HepG2 (cell line): ENCODE data around the gene ZNF26. TPM values are rescaled to one million over a fixed set of nuclear protein-coding genes. Genes with fewer than 3 reads are reported as not detected.

Experiments used
- AHR ChIP-seq: IDR thresholded peaks from 2 replicates; pipeline ENCODE4 v1.6.1; 2018; ENCODE audit warnings: missing genetic modification reagents, missing compliant biosample characterization
- ATF2 ChIP-seq: sonication (generic); formaldehyde crosslinking; IDR thresholded peaks from 2 replicates; pipeline ENCODE4 v1.4.0; 2020; ENCODE audit warnings: missing genetic modification reagents
- BCL3 ChIP-seq: sonication (generic); formaldehyde crosslinking; IDR thresholded peaks from 2 replicates; pipeline ENCODE4 v1.5.1; 2020; ENCODE audit warnings: mild to moderate bottlenecking, missing genetic modification reagents, moderate library complexity
- CENPBD1 ChIP-seq: sonication (generic); formaldehyde crosslinking; IDR thresholded peaks from 2 replicates; pipeline ENCODE4 v1.8.0; 2022; ENCODE audit warnings: missing genetic modification reagents, low read depth, mild to moderate bottlenecking, borderline replicate concordance
- CHCHD3 ChIP-seq: sonication (generic); formaldehyde crosslinking; IDR thresholded peaks from 2 replicates; pipeline ENCODE4 v1.8.0; 2022; ENCODE audit warnings: mild to moderate bottlenecking, missing genetic modification reagents, moderate library complexity
- ELF4 ChIP-seq: sonication (generic); formaldehyde crosslinking; IDR thresholded peaks from 2 replicates; pipeline ENCODE4 v1.5.0; 2020; ENCODE audit warnings: missing genetic modification reagents, mild to moderate bottlenecking, moderate library complexity, borderline replicate concordance
- FOXK1 ChIP-seq: sonication (generic); formaldehyde crosslinking; IDR thresholded peaks from 2 replicates; pipeline ENCODE4 v1.4.0; 2020; ENCODE audit warnings: low read depth, missing genetic modification reagents, borderline replicate concordance
- FOXM1 ChIP-seq: sonication (generic); formaldehyde crosslinking; IDR thresholded peaks from 2 replicates; pipeline ENCODE4 v1.5.0; 2020; ENCODE audit warnings: missing genetic modification reagents
- GZF1 ChIP-seq: sonication (generic); formaldehyde crosslinking; IDR thresholded peaks from 2 replicates; pipeline ENCODE4 v1.5.1; 2020; ENCODE audit warnings: mild to moderate bottlenecking, missing genetic modification reagents
- HDAC1 ChIP-seq: sonication (generic); formaldehyde crosslinking; IDR thresholded peaks from 2 replicates; pipeline ENCODE4 v1.5.1; 2020; ENCODE audit warnings: mild to moderate bottlenecking, missing genetic modification reagents
- NPAS2 ChIP-seq: sonication (generic); formaldehyde crosslinking; IDR thresholded peaks from 2 replicates; pipeline ENCODE4 v1.8.0; 2022; ENCODE audit warnings: mild to moderate bottlenecking, missing genetic modification reagents, borderline replicate concordance
- SKI ChIP-seq: fragments of 450-650 bp; IDR thresholded peaks from one replicate; pipeline ENCODE4 v1.6.1; 2018; ENCODE audit warnings: mild to moderate bottlenecking; ENCODE audit not compliant: partially characterized antibody
- STAG1 ChIP-seq: sonication (generic); formaldehyde crosslinking; IDR thresholded peaks from 2 replicates; pipeline ENCODE4 v1.4.0; 2020; ENCODE audit warnings: missing genetic modification reagents
- ZNF318 ChIP-seq: sonication (generic); formaldehyde crosslinking; IDR thresholded peaks from 2 replicates; pipeline ENCODE4 v1.4.0; 2020; ENCODE audit warnings: mild to moderate bottlenecking, missing genetic modification reagents
- ZNF460 ChIP-seq: sonication (generic); formaldehyde crosslinking; IDR thresholded peaks from 2 replicates; pipeline ENCODE4 v1.5.1; 2020; ENCODE audit warnings: missing genetic modification reagents, mild to moderate bottlenecking, borderline replicate concordance
- ZNF562 ChIP-seq: sonication (generic); formaldehyde crosslinking; IDR thresholded peaks from 2 replicates; pipeline ENCODE4 v1.8.0; 2022; ENCODE audit warnings: missing genetic modification reagents, borderline replicate concordance
- ZNF746 ChIP-seq: sonication (generic); formaldehyde crosslinking; IDR thresholded peaks from 2 replicates; pipeline ENCODE4 v1.8.0; 2022; ENCODE audit warnings: mild to moderate bottlenecking, missing genetic modification reagents
- polyA plus RNA-seq, 8 experiments: library from polyadenylated mRNA; depleted of rRNA in 3 of 8; stranded (reverse) in 7 of 8; unstranded in 1 of 8; fragments of >200 nt; fragmentation: Illumina TruSeq in 4 of 8; extraction: Trizol in 4 of 8; gene quantifications; 2 replicates each; pipeline versions ENCODE4 v1.2.1 to v1.2.3, GENCODE V29; 2011 to 2016; ENCODE audit warnings: low read depth in 4 of 8, missing spikeins in 1 of 8, mixed read lengths in 1 of 8; ENCODE audit not compliant: insufficient read depth in 1 of 8
- total RNA-seq, 5 experiments: library from RNA; depleted of rRNA; stranded (reverse); fragments of >200 nt; fragmentation: Illumina TruSeq; extraction: Trizol; gene quantifications; 2 replicates each; pipeline ENCODE4 v1.2.3, GENCODE V29; 2016; ENCODE audit warnings: low read depth in 1 of 5

Gene ZNF26
- total and polyA plus RNA-seq, 2 of the 13 experiments (the other 11 are each of a cell fraction or from before 2014, with no cell fraction given), result 3.8 to 6.5 TPM

- no peak for TF ChIP-seq SKI
- no peak; the same call in 1 of the 2 replicates for TF ChIP-seq HDAC1 (CRISPR knock-in tag)
- no peak for TF ChIP-seq ZNF562 (CRISPR knock-in tag)
- TF ChIP-seq BCL3 (CRISPR knock-in tag), result 0 out of 2 replicates have a peak, but pooled peaks have one; percentile 49
- no peak for TF ChIP-seq GZF1
- TF ChIP-seq STAG1 (CRISPR knock-in tag), result no peak
- TF ChIP-seq FOXM1 (CRISPR knock-in tag), result no peak
- TF ChIP-seq NPAS2, result no peak
- no peak for TF ChIP-seq AHR (CRISPR knock-in tag)
- 0 out of 2 replicates have a peak, but pooled peaks have one; percentile 49 for TF ChIP-seq ATF2 (CRISPR knock-in tag)
- no peak for TF ChIP-seq ZNF746
- TF ChIP-seq ZNF318 (CRISPR knock-in tag), result no peak
- no peak for TF ChIP-seq CHCHD3 (CRISPR knock-in tag)
- TF ChIP-seq CENPBD1, result no peak
- 0 out of 2 replicates have a peak, but pooled peaks have one; percentile 55 for TF ChIP-seq FOXK1 (CRISPR knock-in tag)
- no peak for TF ChIP-seq ZNF460 (CRISPR knock-in tag)
- TF ChIP-seq ELF4 (CRISPR knock-in tag), result no peak
Measured at GRCh38 chr12:132956011-132956788, 30.0 kb upstream of the ZNF26 start, which contains the start of gene ZNF605 (continued).
